GM12801 (cell line): ENCODE measurements around the gene MYH10.

Experiments used
- TF ChIP-seq, protein P1 (sequence below): IDR thresholded peaks from one replicate; pipeline ENCODE4 v1.5.1; 2011; ENCODE audit warnings: control low read depth; ENCODE audit not compliant: insufficient read length; ENCODE audit errors: extremely low read depth

Gene MYH10

DNA sequence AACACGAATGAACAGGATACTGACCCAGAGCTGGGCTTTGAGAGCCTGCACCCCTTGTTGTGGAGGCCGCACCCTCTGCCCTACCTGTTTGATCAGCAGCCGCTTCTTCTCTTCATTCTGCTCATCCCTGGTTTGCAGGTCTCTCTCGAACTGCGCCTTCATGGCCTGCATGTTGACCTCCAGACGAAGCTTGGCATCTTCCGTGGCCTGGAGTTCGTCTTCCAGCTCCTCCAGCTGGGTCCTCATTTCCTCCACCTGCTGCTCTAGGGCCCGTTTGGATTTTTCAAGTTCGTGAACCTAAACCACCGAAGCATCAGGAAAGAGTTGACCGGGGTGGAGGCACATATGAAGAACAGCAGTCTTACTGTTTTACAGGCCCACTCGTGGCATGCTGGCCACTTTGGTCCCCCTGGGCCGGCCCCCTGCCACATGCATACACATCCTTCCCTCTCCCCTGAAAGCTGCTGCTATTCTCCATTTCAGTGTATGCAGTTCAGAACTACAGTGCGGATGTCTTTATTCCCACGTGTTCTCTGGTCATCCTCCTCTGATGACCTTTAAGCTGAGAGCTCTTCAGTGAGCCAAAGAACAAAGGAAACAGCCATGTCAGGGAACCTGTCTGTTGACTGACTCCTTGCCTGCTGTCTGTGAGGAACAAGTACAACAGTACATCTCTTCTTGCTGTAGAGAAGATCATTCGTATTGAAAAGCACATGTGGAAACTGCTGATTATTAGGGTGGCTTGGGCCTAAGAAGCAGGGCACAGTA lies 140.1 kb downstream of the MYH10 start:
- TF ChIP-seq, protein P1, sequence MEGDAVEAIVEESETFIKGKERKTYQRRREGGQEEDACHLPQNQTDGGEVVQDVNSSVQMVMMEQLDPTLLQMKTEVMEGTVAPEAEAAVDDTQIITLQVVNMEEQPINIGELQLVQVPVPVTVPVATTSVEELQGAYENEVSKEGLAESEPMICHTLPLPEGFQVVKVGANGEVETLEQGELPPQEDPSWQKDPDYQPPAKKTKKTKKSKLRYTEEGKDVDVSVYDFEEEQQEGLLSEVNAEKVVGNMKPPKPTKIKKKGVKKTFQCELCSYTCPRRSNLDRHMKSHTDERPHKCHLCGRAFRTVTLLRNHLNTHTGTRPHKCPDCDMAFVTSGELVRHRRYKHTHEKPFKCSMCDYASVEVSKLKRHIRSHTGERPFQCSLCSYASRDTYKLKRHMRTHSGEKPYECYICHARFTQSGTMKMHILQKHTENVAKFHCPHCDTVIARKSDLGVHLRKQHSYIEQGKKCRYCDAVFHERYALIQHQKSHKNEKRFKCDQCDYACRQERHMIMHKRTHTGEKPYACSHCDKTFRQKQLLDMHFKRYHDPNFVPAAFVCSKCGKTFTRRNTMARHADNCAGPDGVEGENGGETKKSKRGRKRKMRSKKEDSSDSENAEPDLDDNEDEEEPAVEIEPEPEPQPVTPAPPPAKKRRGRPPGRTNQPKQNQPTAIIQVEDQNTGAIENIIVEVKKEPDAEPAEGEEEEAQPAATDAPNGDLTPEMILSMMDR = no peak

DNA sequence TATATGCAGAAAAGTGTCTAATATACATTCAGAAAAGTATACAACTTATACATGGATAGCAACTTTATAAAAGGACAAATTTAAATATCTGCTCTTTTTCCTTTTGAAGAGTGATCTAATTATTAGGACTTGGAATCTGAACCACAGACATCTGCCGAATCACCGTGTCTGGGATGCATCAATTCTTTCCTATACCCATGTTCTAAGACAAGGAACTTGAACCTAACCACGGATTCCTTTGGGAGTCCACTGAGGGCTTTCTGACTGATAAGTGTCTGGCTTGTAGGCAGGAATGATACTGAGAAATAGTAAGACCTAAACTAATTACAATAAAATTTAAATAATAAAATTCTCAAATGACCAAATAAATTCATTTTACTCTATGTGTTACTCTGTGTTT lies 140.7 kb downstream of the MYH10 start:
- TF ChIP-seq, protein P1 = no peak

DNA sequence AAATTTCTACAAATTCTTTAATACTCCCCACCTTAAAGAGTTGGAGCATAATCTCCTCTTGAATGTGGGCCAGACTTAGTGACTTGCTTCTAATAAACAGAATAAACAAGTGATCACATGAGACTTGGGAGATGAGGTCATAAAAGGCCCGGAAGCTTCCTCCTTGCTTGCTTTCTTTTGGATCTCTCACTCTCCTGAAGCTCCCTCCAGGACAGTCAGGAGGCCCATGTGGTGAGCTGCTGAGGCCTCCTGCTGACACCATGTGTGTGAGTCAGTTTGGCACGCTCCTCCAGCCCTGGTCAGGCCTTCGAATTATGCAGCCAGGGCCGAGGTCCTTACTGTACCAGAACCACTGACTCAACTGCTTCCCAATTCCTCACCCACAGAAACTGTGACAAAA lies 141.6 kb downstream of the MYH10 start:
- TF ChIP-seq, protein P1 = no peak

DNA sequence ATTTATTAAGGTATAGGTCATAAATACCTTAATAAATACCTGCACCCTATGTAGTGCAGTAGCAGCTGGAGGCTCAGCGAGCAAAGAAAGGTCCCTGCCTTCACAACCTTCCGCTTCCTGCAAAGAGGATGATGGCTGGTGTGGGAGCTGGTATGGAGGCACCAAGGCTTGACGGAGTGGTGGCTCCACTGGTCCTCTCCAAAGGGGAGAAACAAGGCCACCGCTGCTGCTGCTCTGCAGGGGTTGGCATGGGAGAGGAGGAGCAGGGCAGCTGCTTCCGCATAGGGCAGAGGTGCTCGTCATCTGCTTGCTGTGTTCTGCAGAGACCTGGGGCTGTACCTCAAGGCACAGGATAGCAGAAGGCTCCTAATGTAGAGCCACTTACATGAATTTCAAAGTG lies 142.0 kb downstream of the MYH10 start:
- TF ChIP-seq, protein P1 = no peak

DNA sequence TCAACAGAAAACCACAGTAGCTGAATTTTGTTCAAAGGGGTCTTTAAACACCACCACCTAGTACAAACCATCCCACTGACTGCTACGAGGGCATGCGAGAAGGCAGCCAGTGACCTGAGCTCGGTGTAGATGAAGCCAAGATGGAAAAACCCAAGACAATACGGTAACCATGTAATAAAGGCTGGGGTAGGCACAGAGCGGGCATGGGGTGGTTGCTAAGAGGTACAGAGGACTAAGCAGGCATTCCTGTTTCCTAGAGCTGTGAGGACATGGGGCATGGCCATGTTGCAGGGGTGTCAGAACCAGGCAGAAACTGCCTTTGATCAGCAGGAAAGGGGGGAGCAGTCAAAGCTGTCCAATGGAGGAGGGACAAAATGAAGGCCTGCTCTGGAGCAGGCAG lies 142.8 kb downstream of the MYH10 start:
- TF ChIP-seq, protein P1 = no peak

DNA sequence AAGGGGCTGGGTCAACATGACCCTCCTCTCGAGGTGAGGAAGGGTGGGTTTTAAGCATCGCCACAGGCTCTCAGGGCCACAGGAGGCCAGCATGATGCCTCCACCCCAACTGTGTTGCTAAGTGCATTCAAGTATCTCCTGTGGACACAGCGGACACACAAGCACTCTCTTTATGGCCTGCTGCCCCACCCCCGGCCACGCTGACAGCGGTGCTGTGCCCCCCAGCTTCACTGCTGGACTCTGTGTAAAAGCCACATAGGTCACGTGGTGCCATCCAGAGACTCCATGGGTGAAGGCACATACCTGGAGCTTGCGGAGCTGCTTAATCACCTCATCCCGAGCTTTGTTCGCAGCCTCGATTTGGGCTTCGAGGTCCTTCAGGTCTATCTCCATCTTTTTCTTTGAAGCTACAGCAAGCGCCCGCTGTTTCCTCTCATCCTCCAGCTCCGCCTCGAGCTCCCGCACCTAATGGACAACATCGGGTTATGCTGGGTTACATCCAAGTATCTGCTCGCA lies 143.3 kb downstream of the MYH10 start:
- TF ChIP-seq, protein P1 = no peak

DNA sequence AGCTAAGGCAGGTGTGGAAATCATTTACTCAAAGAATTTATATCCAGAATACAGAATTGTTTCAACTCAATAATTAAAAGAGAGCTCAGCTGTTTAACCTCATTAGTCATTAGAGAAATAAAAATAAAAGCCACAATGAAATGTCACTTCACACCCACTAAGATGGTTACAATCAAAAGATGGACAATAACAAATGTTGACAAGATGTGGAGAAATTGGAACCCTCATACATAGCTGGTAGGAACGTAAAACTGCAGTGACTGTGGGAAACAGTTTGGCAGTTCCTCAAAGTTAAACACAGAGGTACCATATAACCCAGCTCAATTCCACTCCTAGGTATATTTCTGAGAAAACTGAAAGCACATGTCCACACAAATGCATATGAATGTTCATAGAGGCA lies 145.0 kb downstream of the MYH10 start:
- TF ChIP-seq, protein P1 = no peak
